Right atrium auricular region (tissue), 2 donors: ENCODE data around the gene SYTL5. TPM values are rescaled to one million over a fixed set of nuclear protein-coding genes. Genes with fewer than 3 reads are reported as not detected.

ENCODE experiments used
- DNase-seq: peaks from one replicate; pipeline ENCODE4 v3.0.0-alpha.2; 2019; ENCODE audit warnings: low spot score
- H3K27ac ChIP-seq, 2 donors: fragments of 200-600 bp; sonication (generic); 1 replicate in 1 of 2; 2 replicates in 1 of 2; pipeline ENCODE4 v1.5.1; 2016 to 2019
- H3K27me3 ChIP-seq, 2 donors: fragments of 200-600 bp; sonication (generic); one replicate each; pipeline versions ENCODE4 v1.5.1 to v1.6.0; 2017 to 2019
- H3K36me3 ChIP-seq: fragments of 200-600 bp; sonication (generic); one replicate; pipeline ENCODE4 v1.5.1; 2016
- H3K4me1 ChIP-seq, 2 donors: fragments of 200-600 bp; sonication (generic); one replicate each; pipeline versions ENCODE4 v1.5.1 to v1.6.0; 2017 to 2019
- H3K4me3 ChIP-seq, 2 donors: fragments of 200-600 bp; sonication (generic); 1 replicate in 1 of 2; 2 replicates in 1 of 2; pipeline ENCODE4 v1.5.1; 2017 to 2019; ENCODE audit warnings: mild to moderate bottlenecking in 1 of 2, moderate library complexity in 1 of 2
- H3K9me3 ChIP-seq, 2 donors: fragments of 200-600 bp; sonication (generic); one replicate each; pipeline ENCODE4 v1.5.1; 2019
- CTCF ChIP-seq, 2 donors: fragments of 200-600 bp; sonication (generic); IDR thresholded peaks; one replicate each; pipeline ENCODE4 v1.5.1; 2019; ENCODE audit warnings: antibody characterized with exemption in 2 of 2
- total RNA-seq, 2 donors: library from RNA; depleted of rRNA; stranded (reverse); fragments of >200 nt; gene quantifications; one replicate each; pipeline ENCODE4 v1.1.0, GENCODE V29; 2016

The SYTL5 gene
- total RNA-seq: under 1 TPM in 1 of 2 donors, not detected in 1; 0.39 TPM

GRCh38 chrX:38006291-38006690 lies at the start of gene SYTL5:
TSS of gene SYTL5 (plus strand) at chrX:38006553. CDS start at chrX:38033890, 27,337 bp downstream.
- Histone ChIP-seq H3K4me3 (no peak within 1 kb of the TSS), H3K4me1 (no peaks in the 10 kb centered on the region), H3K9me3 (peaks cover 0 to 14% of the 10 kb centered on the region in 2 donors), H3K27me3 (no peaks in the 10 kb centered on the region), H3K36me3 (no peaks in the 10 kb centered on the region), H3K27ac (no peak within 1 kb of the TSS)
- no peak for DNase-seq
- TF ChIP-seq CTCF (IDR thresholded peaks at IDR 0.05): no peak

GRCh38 chrX:37958525-37959211 lies 47.7 kb upstream of the SYTL5 start:
- H3K27ac ChIP-seq: no peak overlapping the region
- no peaks in the 10 kb centered on the region for H3K4me1 ChIP-seq
- no peak for DNase-seq
- H3K9me3 ChIP-seq: peaks cover 0 to 7% of the 10 kb centered on the region in 2 donors
- no peaks in the 10 kb centered on the region for H3K36me3 ChIP-seq
- H3K27me3 ChIP-seq: no peaks in the 10 kb centered on the region
- no peak for TF ChIP-seq CTCF (IDR thresholded peaks at IDR 0.05)
- H3K4me3 ChIP-seq: no peak overlapping the region

GRCh38 chrX:37959212-37960021 lies 46.9 kb upstream of the SYTL5 start:
- Histone ChIP-seq H3K36me3 (no peaks in the 10 kb centered on the region), H3K4me1 (no peaks in the 10 kb centered on the region), H3K4me3 (no peak overlapping the region), H3K9me3 (peaks cover 0 to 7% of the 10 kb centered on the region in 2 donors), H3K27me3 (no peaks in the 10 kb centered on the region), H3K27ac (no peak overlapping the region)
- DNase-seq: no peak
- TF ChIP-seq CTCF (IDR thresholded peaks at IDR 0.05): no peak

GRCh38 chrX:37961118-37961517 lies 45.2 kb upstream of the SYTL5 start:
- Histone ChIP-seq H3K27ac (no peak overlapping the region), H3K4me1 (no peaks in the 10 kb centered on the region), H3K27me3 (no peaks in the 10 kb centered on the region), H3K4me3 (no peak overlapping the region), H3K9me3 (peaks cover 0 to 7% of the 10 kb centered on the region in 2 donors), H3K36me3 (no peaks in the 10 kb centered on the region)
- DNase-seq: no peak
- TF ChIP-seq CTCF (IDR thresholded peaks at IDR 0.05): no peak

GRCh38 chrX:37967714-37968113 lies 38.6 kb upstream of the SYTL5 start:
- Histone ChIP-seq H3K4me3 (no peak overlapping the region), H3K36me3 (no peaks in the 10 kb centered on the region), H3K27ac (no peak overlapping the region), H3K9me3 (no peaks in the 10 kb centered on the region), H3K4me1 (no peaks in the 10 kb centered on the region), H3K27me3 (no peaks in the 10 kb centered on the region)
- DNase-seq: no peak
- TF ChIP-seq CTCF (IDR thresholded peaks at IDR 0.05): no peak
